Fibroblast of villous mesenchyme (primary cell): Measurements from ENCODE around the gene SLC16A6. TPM values are rescaled to one million over a fixed set of nuclear protein-coding genes. Genes with fewer than 3 reads are reported as not detected.
"Not testable (repeated sequence)": the region's sequence is repeated elsewhere in the genome, so short reads cannot be mapped to it uniquely, and the experiment has no call there.

Experiments
- DNase-seq: peaks from one replicate; pipeline ENCODE4 v3.0.0-alpha.2; 2010; ENCODE audit warnings: low read depth
- H3K4me3 ChIP-seq: 2 replicates; pipeline ENCODE4 v1.5.1; 2011; ENCODE audit warnings: low read depth, mild to moderate bottlenecking, low read length
- CTCF ChIP-seq: IDR thresholded peaks from 2 replicates; pipeline ENCODE4 v1.5.1; 2012; ENCODE audit warnings: low read depth, mild to moderate bottlenecking, low read length; ENCODE audit not compliant: insufficient read depth
- total RNA-seq: library from RNA; depleted of rRNA; stranded (reverse); fragments of >200 nt; gene quantifications from 2 replicates; pipeline ENCODE4 v1.2.3, GENCODE V29; 2012

Gene SLC16A6
- total RNA-seq, 1 donor: 2.2 TPM

GRCh38 chr17:68257934-68258333 lies 33.0 kb downstream of the SLC16A6 start:
- DNase-seq: no peak
- no peak for TF ChIP-seq CTCF

DNA sequence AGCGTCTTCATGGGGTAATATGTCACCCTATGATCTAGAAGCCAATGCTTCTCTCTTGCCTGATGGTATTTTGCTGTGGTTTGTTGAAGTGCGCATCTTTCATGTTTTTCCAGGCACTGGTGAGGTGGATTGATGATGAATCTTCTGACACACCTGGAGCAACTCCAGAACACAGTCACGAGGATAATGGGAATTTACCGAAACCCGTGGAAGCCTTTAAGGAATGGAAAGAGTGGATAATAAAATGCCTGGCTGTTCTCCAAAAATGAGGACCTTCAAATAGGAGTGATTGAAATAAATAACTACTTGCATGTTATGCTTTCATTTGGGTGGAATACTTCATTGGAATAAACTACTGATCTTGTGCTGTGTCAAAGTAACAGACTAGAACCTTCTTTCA lies 34.2 kb downstream of the SLC16A6 start:
- not testable (repeated sequence) for DNase-seq, H3K4me3 ChIP-seq

More at GRCh38 chr17:68257934-68258333, 33.0 kb downstream of the SLC16A6 start:
- no peak overlapping the region for H3K4me3 ChIP-seq

- TF ChIP-seq CTCF: no peak
- no peak overlapping the region for H3K4me3 ChIP-seq
- DNase-seq: peak; percentile 28
Measured at GRCh38 chr17:68255731-68256538, 35.0 kb downstream of the SLC16A6 start.

DNA sequence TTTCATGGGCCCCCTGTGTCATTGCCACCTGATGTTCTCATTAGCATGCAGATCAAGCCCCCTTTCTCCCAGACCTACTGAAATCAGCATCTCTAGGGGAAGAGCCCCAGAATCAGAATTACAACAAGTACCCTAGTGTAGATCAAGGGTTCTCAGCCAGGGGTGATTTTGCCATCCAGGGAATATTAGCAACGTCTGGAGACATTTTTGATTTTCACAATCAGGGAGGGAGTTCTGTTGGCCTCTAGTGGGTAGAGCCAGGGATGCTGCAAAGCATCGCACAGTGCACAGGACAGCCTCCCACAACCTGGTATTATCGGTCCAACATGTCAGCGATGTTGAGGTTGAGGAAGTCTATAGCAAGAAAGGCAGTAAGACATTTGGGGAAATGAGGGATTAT lies 35.8 kb downstream of the SLC16A6 start:
- DNase-seq: no peak
- no peak overlapping the region for H3K4me3 ChIP-seq
- no peak for TF ChIP-seq CTCF

- DNase-seq, H3K4me3 ChIP-seq: not testable (repeated sequence)
Measured at GRCh38 chr17:68253426-68253825, 37.5 kb downstream of the SLC16A6 start.

DNA sequence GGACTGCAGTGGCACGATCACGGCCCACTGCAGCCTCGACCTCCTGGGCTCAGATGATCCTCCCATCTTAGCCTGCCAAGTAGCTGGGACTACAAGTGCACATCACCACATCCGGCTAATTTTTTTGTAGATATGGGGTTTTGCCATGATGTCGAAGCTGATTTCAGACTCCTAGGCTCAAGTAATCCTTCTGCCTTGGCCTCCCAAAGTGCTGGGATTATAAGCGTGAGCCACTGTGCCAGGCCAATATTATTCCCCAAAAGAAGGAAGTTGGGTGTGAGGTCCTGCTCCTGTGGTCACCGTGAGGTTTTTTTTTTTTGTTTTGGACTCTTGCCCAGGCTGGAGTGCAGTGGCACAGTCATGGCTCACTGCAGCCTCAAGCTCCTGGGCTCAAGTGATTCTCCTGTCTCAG lies 41.6 kb downstream of the SLC16A6 start:
- DNase-seq: no peak
- no peak overlapping the region for H3K4me3 ChIP-seq
- no peak for TF ChIP-seq CTCF

DNA sequence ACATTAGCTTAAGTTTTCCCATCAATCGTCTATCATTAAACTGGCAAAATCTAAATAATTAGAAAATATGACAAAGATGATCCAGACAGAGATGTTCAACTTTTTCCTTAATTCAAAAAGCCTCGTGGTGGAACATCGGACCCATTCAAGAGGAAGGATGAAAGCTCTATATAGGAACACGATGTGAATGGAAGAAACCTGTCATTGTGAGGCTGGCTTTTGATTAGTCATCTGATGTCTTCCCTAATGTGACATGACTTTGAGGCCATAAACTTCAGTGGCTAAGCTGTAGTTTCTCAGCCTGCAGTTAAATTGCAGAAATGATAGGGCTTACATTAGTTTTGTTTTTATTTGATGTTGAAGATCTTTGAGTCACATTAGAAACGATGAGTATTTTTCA lies 42.0 kb downstream of the SLC16A6 start:
- no peak for DNase-seq
- no peak for TF ChIP-seq CTCF
- peak overlapping the region; percentile 81 for H3K4me3 ChIP-seq

DNA sequence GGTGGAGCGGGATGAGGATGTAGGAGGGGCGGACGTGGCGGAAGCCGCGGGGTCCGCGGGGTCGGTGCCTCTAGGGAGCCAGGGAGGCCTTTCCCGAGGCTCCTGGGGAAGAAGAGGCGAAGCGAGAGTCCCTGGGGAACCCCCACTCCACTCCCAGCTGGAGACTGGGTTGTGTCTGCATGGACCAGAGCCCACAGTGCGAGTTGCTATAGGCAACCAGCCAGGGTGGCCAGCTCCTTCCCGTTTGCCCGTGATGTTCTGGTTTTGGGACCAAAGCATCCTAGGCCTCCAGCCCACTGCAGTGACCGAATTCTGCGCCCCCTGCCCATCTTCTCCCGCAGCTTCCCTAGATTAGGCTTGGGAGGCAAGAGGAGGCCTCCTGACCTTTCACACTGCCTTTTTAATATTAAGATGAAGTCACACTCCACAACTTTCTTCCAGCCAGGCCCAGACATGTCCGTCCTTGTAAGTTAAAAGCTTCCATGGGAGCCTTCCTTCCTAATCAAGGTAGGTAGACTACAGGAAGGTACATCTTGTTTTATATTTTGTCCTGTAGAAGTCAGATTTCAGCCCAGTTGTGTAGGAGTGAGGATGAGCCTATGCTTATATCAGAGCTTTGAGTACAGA lies 42.6 kb downstream of the SLC16A6 start:
- peak overlapping the region; percentile 81 for H3K4me3 ChIP-seq
- TF ChIP-seq CTCF: no peak
- DNase-seq: peak; percentile 75
